ENCODE data around the gene NOL8.

The NOL8 gene

GRCh38 chr9:92293452-92294296 lies 31.5 kb downstream of the NOL8 start, which contains the start of gene IARS1:
TSS of gene IARS1 (minus strand) at chr9:92293697. CDS start at chr9:92289419, 4,278 bp downstream.
- Mint-ChIP-seq H3K9me3 (no peaks in the 10 kb centered on the region), H3K27me3 (no peaks in the 10 kb centered on the region), H3K27ac (peak within 1 kb of the TSS; percentile 100), H3K4me3 (peak within 1 kb of the TSS; percentile 98 to 99), H3K4me1 (peaks cover 77% of the 10 kb centered on the region)
- ATAC-seq = peak; percentile 97
- DNase-seq = peak; percentile 100

DNA sequence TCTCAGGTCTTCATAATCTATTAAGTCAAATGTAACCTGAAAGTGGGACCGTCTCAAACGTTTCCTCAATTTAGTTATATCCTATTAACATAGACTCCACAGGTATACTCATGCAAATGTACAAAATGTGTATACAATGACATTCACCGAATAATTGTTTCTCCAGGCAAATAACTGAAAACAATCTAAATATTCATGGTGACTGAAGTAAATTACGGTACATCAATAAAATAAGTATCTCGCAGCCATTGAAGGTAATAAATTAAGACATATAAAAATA lies 32.1 kb downstream of the NOL8 start:
- peaks cover 83% of the 10 kb centered on the region for H3K4me1 Mint-ChIP-seq
- no peak for ATAC-seq
- peak overlapping the region; percentile 98 to 99 for H3K4me3 Mint-ChIP-seq
- H3K27me3 Mint-ChIP-seq = no peaks in the 10 kb centered on the region
- peak overlapping the region; percentile 100 for H3K27ac Mint-ChIP-seq
- no peak for DNase-seq
- H3K9me3 Mint-ChIP-seq = no peaks in the 10 kb centered on the region

GRCh38 chr9:92292338-92293074 lies 32.6 kb downstream of the NOL8 start:
- peak overlapping the region; percentile 98 to 99 for H3K4me3 Mint-ChIP-seq
- DNase-seq (no peak), ATAC-seq (no peak)
- H3K9me3 Mint-ChIP-seq = no peaks in the 10 kb centered on the region
- H3K27ac Mint-ChIP-seq = peak overlapping the region; percentile 100
- H3K4me1 Mint-ChIP-seq = peaks cover 83% of the 10 kb centered on the region
- no peaks in the 10 kb centered on the region for H3K27me3 Mint-ChIP-seq

GRCh38 chr9:92291577-92291976 lies 33.6 kb downstream of the NOL8 start:
- ATAC-seq = no peak
- Mint-ChIP-seq H3K4me3 (peak overlapping the region; percentile 98 to 99), H3K27me3 (no peaks in the 10 kb centered on the region), H3K4me1 (peaks cover 82% of the 10 kb centered on the region), H3K27ac (peak overlapping the region; percentile 46 to 100), H3K9me3 (no peaks in the 10 kb centered on the region)
- no peak for DNase-seq

GRCh38 chr9:92290785-92291429 lies 34.2 kb downstream of the NOL8 start:
- Mint-ChIP-seq H3K4me3 (peak overlapping the region; percentile 98 to 99), H3K4me1 (peaks cover 78% of the 10 kb centered on the region), H3K9me3 (no peaks in the 10 kb centered on the region), H3K27ac (peak overlapping the region; percentile 3 to 73), H3K27me3 (no peaks in the 10 kb centered on the region)
- DNase-seq (no peak), ATAC-seq (no peak)

- H3K4me1 Mint-ChIP-seq = peaks cover 67% of the 10 kb centered on the region
- no peaks in the 10 kb centered on the region for H3K9me3 Mint-ChIP-seq
- peak overlapping the region in 1 of 2 donors; percentile 19 for H3K27ac Mint-ChIP-seq
- no peaks in the 10 kb centered on the region for H3K27me3 Mint-ChIP-seq
- ATAC-seq (no peak), DNase-seq (no peak)
- no peak overlapping the region for H3K4me3 Mint-ChIP-seq
Observed at GRCh38 chr9:92289708-92290390, 35.3 kb downstream of the NOL8 start.

DNA sequence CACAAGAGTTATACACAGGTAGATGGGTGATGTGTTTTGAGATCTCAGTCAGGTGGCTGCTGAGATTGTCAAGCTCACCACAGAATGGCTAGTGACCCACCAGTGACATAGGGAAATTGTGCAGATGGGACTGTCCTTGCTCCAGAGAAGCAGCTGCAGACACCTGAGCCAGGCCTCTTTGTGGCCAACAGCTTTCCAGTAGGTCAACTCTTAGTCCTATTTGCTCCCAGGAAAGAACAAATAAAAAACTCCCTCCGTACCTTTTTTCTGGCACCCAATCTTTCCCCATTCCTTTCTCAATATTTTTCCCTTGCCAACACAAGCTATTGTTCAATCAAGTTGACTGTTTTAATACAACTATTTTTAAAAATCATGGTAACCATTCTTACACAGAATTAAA lies 45.8 kb downstream of the NOL8 start:
- Mint-ChIP-seq H3K27me3 (no peaks in the 10 kb centered on the region), H3K9me3 (no peaks in the 10 kb centered on the region), H3K27ac (no peak overlapping the region), H3K4me3 (no peak overlapping the region), H3K4me1 (peaks cover 29% of the 10 kb centered on the region)
- DNase-seq (no peak), ATAC-seq (no peak)

DNA sequence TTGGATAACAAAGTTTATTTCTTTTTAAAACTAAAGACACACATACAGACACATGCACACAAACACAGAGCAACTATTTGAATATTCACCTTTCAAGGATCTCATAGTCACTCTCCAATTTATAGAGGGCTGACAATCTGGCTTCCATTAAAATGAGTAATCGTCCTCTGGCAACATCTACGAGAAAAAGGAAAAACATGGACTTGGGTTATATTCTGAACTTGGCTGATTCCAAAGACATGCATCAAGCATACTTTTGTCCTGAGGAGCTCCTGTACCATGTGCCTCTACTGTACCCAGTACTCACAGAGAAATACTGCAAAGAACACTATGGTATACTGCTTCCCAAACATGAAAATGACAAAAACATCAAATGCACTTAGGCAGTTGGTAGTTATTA lies 47.0 kb downstream of the NOL8 start:
- Mint-ChIP-seq H3K9me3 (no peaks in the 10 kb centered on the region), H3K4me3 (no peak overlapping the region), H3K27me3 (no peaks in the 10 kb centered on the region), H3K4me1 (peaks cover 29% of the 10 kb centered on the region), H3K27ac (no peak overlapping the region)
- DNase-seq (no peak), ATAC-seq (no peak)

DNA sequence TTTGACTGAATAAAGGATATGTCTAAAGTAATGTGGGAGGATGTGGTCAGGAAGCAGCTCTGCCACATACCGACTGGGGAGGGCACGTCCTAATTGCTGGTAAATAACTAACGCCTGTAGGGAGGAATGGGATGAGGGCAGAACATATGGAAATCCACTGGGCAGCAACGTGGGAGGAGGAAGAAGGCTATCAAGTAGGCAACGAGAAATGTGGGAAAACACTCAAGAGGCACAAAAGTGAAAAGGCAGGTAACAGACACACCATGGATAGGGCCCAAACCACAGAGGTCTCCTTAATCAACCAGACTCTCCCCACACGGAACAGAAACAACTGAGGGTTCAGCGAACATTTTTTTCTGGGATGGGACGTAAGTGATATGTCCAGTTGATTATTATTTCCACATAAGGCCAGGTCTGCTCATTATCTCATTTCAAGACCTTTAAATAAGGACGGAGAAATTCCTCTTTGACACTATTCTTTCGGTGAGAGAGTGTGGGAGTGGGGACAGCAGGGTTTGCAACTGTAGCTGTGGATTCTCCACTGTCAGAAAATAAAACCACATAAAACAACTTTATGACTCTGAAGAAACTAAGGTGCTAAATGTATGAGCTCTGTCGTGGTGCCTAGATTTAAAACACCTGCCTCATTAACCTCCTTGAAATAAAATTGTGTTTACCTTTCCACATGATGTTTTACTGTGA lies 48.7 kb downstream of the NOL8 start:
- no peak for DNase-seq
- Mint-ChIP-seq H3K27ac (peak overlapping the region; percentile 12 to 81), H3K4me3 (peak overlapping the region in 1 of 2 donors; percentile 43), H3K4me1 (peaks cover 29% of the 10 kb centered on the region), H3K27me3 (no peaks in the 10 kb centered on the region), H3K9me3 (no peaks in the 10 kb centered on the region)
- peak; percentile 78 for ATAC-seq

GRCh38 chr9:92275541-92275940 lies 49.6 kb downstream of the NOL8 start:
- ATAC-seq (no peak), DNase-seq (no peak)
- no peaks in the 10 kb centered on the region for H3K27me3 Mint-ChIP-seq
- no peak overlapping the region for H3K27ac Mint-ChIP-seq
- no peaks in the 10 kb centered on the region for H3K9me3 Mint-ChIP-seq
- H3K4me3 Mint-ChIP-seq = no peak overlapping the region
- H3K4me1 Mint-ChIP-seq = peaks cover 29% of the 10 kb centered on the region

DNA sequence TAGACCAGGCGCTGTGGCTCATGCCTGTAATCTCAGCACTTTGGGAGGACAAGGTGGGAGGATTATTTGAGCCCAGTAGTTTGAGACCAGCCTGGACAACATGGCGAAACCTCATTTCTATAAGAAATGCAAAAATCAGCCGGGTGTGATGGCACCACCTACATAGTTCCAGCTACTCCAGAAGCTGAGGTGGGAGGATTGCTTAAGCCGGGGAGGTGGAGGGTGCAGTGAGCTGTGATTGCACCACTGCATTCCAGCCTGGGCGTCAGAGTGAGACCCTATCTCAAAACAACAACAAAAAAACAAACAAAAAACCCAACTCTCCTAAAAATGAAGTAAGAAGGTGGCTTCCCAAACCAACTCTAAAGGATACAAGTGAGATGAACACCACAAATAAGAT lies 54.6 kb downstream of the NOL8 start:
- Mint-ChIP-seq H3K4me1 (no peaks in the 10 kb centered on the region), H3K27ac (no peak overlapping the region), H3K27me3 (no peaks in the 10 kb centered on the region), H3K9me3 (no peaks in the 10 kb centered on the region), H3K4me3 (no peak overlapping the region)
- DNase-seq = no peak
- no peak for ATAC-seq

GRCh38 chr9:92266486-92266885 lies 58.7 kb downstream of the NOL8 start:
- Mint-ChIP-seq H3K27me3 (no peaks in the 10 kb centered on the region), H3K27ac (no peak overlapping the region), H3K4me3 (no peak overlapping the region), H3K4me1 (no peaks in the 10 kb centered on the region), H3K9me3 (no peaks in the 10 kb centered on the region)
- DNase-seq = no peak
- ATAC-seq = no peak

GRCh38 chr9:92265154-92265553 lies 60.0 kb downstream of the NOL8 start:
- no peak for DNase-seq

DNA sequence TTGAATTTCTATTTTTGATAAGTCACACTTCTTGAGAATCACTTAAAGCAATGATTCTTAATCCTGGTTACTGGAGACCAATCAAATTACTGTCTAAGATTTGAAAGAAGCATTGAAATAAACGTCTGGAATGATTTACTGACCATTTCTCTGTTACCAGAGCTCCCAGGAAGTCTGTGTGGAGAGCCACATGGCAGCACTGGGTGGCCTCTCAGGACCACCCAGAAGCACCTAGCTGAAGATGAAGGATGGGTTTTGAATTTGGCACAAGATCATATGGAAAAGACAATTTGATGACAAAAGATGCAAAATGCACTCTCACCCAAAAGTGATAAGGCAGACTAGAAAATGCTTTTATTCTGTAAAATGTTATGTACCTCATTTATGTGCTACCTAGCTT lies 62.0 kb downstream of the NOL8 start:
- no peak for DNase-seq
- Mint-ChIP-seq H3K9me3 (no peaks in the 10 kb centered on the region), H3K4me3 (no peak overlapping the region), H3K27ac (peak overlapping the region in 1 of 2 donors; percentile 16), H3K27me3 (no peaks in the 10 kb centered on the region), H3K4me1 (no peaks in the 10 kb centered on the region)
- ATAC-seq = no peak

More at GRCh38 chr9:92265154-92265553, 60.0 kb downstream of the NOL8 start:
- no peaks in the 10 kb centered on the region for H3K4me1 Mint-ChIP-seq
- H3K27me3 Mint-ChIP-seq = no peaks in the 10 kb centered on the region
- H3K27ac Mint-ChIP-seq = no peak overlapping the region
- H3K4me3 Mint-ChIP-seq = no peak overlapping the region
- peak; percentile 45 for ATAC-seq
- no peaks in the 10 kb centered on the region for H3K9me3 Mint-ChIP-seq

- Mint-ChIP-seq H3K27ac (peak overlapping the region in 1 of 2 donors; percentile 93), H3K4me3 (no peak overlapping the region), H3K4me1 (no peaks in the 10 kb centered on the region), H3K9me3 (no peaks in the 10 kb centered on the region), H3K27me3 (no peaks in the 10 kb centered on the region)
- no peak for ATAC-seq
- no peak for DNase-seq
Observed at GRCh38 chr9:92257327-92257726, 67.8 kb downstream of the NOL8 start.

All from stimulated activated naive CD8-positive, alpha-beta T cell treated with anti-CD3 and anti-CD28 coated beads, Interleukin-15, amount 100 ng/mL, for 72 hours (primary cell).